ENCODE results near the gene NFATC1.

NFATC1 gene

DNA sequence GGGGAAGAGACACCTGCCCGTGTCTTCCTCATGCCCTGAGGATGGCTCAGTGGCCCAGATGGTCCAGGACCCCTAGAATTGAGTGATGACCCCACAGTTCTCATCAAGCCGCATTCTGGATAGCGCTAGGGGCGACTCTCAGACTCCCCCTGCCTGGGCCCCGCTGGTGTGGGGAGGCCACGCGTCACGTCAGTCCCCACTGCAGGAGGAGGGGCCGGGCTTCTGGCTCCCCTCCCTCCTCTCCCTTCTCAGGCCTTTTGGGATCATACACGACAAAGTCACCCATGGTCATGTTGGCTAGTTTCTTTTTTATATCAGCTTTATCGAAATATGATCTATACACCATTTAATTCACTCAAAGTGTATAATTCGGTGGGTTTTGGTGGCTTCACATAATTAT lies 61.5 kb downstream of the NFATC1 start:
- no peak for DNase-seq (ENCODE audit: low read depth in 2 of 2)

DNA sequence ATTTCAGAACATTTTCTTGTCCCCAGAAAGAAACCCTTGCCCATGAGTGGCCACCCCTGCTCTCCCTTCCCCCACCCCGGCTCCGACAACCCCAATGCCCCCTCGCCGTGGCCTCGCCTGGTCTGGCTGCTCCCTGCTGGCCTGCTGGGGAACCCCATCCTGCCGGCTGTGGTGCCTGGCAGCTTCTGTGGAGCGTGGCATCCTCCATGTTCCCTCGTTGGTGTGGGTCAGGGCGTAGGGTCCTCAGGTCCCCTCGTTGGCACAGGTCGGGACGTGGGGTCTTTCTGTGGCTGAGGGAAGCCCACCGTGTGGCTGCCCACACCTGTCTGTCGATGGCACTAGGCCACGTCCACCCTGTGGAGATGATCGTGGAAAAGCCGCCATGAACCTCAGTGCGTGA lies 61.9 kb downstream of the NFATC1 start:
- no peak for DNase-seq (ENCODE audit: low read depth in 2 of 2)

DNA sequence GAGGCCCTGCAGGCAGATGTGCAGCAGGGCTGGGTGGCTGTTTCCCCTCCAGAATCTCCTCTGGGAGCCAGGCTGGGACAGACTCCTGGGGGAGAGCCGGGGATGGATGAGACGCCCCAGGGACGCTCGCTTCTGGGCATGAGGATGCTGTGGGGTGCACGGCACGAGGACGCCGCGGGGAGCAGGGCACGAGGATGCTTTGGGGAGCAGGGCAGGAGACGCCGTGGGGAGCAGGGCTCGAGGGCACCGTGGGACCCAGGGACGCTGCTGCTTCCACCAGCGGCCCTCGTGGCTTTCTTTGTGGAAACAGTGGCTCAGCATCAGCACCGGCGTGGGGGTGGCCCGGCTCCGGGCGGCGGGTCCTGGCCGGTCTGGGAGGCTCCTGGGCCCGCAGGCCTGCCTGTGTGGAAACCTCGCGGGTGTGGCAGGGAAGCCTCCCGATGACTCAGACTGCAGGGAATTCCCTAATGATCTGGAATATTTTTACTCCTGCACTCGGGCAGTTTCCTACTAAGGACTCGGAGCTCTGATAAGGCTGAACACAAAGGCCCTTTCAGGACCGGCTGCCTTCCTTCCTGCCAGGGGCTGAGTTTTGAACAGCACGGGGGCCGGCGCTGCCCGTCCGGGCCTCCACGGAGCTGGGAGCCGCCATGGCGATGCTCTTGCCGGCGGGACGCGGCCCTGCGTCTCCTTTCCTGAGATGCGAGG lies 62.6 kb downstream of the NFATC1 start:
- no peak for DNase-seq (ENCODE audit: low read depth in 2 of 2)

DNA sequence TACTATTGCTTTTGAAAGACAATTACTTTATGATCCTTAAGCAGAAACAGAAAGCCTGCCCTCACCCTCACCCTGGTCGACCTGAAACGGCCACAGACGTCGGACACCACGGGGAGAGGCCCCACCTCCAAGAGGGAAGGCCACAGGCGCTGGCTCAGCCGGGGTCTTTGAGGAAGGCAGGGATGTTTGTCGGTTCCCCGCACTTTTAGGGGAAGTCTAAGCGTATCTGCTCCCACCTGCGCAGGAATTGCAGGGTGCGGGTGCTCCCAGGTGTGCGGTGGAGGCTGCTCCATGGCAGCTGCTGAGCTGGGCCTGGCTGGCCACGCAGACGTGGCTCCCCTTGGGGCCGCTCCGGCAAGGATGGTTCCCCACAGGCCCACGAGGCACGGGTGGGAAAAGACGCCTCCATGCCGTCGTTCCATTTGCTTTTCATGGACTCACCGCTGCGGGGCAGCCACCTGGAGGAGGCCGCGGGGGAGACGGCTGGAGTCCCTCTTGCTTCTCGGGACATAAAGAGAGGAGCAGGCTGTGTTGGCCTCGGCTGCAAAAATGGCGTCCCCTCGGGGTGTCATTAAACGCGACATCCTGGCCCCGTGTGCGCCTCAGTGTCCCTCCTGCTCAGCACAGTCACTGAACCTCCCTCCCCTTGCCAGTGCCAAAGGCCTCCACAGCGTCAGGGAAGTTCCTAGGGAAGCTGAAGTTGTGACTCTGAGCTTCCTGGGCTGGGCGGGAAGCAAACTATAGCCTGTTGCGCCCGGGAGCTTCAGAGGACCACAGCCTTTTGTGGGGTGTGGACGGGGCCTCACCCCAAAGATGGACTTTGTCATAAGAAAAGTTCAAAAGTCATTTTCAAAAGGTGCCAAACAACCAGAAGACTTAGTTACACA lies 63.4 kb downstream of the NFATC1 start:
- DNase-seq (ENCODE audit: low read depth in 2 of 2): no peak

DNA sequence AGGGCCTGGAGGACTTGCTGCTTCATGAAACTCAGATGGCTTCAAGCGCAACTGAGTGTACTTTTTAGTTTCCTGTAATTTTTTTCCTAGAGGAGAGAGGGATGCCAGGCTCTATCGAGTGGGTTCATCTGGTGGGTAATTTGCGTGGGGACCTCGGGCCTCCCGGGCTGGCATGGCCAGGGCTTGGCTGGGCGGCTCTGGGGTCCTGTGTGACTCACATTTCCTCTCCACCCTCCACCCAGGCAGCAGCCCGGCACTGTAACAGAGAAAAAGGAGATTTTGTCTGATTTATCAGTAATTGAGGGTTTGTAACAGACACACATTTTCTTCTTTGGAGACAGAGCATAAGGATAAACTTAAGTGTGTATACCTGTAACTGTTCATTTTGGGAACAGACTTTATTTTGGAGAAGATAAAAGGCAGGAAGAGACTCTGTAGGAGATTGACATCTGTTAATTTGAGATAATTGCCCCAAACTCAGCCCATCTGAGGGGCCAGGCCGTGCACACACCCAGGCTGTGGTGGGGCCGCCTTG lies 64.3 kb downstream of the NFATC1 start:
- DNase-seq (ENCODE audit: low read depth in 2 of 2): no peak

DNA sequence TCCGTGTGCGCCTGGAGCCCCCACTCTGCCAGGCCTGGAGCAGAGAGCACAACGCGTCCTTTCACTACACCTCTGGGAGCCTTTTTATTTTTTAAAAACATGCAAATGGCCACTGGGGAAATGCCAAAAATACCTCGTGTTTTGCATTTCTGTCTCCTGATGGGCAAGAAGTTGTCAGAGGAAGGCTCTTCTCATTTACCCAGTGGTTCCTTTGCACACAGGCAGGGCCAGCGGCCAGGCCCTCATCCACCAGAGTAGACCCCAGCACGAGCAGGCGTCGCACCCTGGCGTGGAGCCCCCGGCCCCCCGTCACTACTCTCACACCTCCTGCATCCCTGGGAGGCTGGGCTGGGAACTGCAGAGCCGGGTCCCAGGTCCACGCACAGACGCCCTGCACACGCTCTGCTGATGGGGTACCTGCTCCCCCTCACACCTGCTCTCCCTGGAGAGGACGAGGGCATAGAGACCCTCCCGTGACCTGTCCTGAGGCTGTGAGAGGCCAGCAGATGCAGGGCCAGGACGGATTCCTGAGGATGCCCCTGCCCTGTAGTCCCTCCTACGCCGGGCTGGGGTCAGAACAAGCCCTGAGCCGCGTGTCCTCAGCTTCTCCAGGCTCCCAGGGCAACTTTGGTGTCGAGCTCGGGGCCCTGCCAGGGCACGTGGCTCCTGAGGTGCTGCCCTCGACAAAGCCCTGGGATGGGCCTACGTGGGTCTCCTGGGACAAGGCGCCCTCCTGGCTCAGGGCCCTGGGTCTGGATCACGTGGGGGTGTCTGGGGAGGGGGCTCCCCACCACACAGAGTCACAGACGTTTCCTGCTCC lies 65.0 kb downstream of the NFATC1 start:
- no peak for DNase-seq (ENCODE audit: low read depth in 2 of 2)

DNA sequence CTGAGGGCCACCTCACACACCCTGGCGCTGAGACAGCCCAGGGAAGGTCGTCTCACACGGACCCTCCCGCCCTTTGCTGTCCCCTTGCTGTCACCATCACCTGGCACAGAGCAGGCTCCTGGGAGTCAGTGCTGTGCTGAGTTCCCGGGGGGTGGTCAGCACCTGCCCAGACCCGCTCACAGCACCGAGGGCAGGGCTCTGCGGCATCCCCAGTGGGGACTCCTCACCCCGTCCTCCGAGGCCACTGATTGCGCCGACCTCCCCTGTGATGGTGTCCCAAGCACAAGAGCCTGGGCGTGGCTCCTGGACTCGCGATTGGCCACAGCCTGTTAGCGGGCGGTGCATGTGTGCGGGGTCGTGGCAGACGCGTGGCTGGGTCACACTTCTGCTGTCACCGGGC lies 65.9 kb downstream of the NFATC1 start:
- DNase-seq (ENCODE audit: low read depth in 2 of 2): no peak

DNA sequence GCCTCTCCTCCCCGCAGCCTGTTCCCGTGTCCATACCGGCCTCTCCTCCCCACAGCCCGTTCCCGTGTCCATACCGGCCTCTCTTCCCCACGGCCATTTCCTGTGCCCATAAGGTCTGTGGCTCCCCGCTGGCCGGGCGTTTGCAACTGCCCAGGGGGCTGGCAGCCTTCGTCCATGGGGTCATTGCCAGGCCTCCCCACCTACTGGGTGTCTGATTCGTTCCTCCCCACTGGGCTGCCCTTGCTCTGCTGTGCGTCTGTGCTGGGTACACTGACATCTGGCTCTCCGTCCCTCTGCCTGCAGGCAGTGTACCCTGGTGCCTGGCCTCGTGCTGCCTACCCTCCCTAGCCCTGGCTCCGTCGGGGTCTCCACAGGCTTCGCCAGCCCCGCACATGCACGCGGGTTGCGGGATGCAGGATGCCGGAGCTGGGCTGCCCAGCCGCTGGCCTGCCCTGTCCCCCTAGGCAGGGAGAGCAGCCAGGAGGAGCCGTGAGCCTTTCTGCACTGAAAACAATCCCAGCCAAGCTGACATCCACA lies 67.8 kb downstream of the NFATC1 start:
- no peak for DNase-seq (ENCODE audit: low read depth in 2 of 2)

DNA sequence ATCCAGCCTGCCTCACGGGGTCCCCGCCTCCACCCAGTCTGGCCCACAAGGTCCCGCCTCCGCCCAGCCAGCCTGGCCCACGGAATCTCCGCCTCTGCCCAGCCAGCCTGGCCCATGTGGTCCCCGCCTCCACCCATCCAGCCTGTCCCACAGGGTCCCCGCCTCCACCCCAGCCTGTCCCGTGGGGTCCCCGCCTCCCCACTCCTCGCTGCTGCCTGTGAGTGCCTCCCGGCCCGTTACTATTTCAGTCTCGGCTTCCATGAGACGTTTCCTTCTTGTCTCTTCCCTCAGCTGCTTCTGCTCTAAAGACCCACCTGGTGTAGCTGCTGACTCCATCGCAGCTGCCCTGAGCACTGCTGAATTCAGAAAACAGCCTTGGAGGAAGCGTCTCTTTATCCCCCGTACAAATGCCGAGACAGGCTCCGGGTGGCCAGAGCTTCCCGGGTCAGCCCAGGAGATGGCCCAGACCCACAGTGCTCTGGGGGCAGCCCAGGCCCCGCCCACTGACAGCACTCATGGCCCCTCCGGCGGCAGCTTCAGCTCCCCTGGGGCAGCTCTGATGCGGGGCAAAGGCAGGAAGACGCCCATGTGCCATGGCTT lies 69.8 kb downstream of the NFATC1 start:
- no peak for DNase-seq (ENCODE audit: low read depth in 2 of 2)

DNA sequence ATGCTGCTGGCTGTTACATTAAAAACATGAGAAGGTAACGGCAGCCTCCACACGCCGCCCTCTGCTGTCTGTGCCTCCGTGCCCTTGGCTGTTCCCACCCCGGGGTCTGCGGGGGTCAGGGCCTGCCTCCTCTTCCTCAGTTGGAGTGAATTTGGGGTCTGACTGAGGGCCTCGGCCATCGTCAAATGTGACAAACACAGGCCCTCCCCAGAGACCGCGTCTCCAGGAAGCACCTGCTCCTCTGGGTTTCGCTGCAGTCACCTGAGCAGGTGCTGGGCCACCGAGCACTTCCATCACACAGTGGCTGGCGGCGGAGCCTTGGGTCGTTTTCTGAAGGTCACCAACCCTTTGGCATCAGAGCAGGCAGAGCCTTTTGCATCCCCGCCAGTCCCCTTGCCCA lies 70.9 kb downstream of the NFATC1 start:
- DNase-seq (ENCODE audit: low read depth in 2 of 2): no peak

DNA sequence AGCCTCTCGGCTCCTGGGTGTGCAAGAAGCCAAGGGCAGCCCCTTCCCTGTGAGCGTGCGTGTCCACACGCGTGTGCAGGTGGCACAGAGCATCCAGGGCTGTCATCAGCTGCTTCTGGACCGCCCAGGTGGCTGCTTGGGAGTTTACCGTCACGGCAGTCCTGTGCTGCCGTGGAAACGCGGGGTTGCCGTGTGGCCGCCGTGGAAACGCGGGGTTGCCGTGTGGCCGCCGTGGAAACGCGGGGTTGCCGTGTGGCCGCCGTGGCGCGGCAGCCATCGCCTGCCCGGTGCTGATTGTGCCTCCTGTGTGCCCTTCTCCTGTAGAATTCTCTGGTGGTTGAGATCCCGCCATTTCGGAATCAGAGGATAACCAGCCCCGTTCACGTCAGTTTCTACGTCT lies 71.4 kb downstream of the NFATC1 start:
- no peak for DNase-seq (ENCODE audit: low read depth in 2 of 2)

DNA sequence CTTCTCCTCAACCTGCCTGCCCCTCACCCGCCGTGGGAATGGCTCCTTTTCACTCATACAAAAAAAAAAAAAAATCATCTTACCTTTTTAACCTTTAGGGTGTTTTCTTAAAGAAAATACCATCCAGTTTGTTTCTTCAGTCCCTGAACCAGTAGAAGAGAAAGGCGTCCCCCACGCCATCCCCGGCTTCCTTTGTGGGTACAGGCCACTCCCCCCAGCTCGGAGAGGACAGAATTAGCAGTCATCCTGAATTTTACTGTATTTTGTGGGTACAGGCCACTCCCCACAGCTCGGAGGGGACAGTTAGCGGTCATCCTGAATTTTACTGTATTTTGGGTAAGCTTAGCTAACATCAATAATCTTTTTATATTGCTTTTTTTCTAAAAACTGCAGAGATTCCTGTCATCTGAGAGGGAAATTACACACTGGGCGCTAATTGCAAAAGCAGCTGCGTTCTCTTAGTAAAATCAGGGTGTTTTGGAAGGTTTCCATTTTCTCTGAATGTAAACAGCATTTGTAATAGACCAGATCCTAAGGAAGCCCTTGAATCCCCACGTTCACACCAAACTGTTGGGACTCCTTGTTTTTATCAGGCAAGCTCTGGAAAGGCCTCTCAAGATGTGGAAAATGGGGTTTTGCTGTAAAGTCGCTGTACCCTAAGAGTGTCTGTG lies 72.5 kb downstream of the NFATC1 start:
- no peak for DNase-seq (ENCODE audit: low read depth in 2 of 2)

DNA sequence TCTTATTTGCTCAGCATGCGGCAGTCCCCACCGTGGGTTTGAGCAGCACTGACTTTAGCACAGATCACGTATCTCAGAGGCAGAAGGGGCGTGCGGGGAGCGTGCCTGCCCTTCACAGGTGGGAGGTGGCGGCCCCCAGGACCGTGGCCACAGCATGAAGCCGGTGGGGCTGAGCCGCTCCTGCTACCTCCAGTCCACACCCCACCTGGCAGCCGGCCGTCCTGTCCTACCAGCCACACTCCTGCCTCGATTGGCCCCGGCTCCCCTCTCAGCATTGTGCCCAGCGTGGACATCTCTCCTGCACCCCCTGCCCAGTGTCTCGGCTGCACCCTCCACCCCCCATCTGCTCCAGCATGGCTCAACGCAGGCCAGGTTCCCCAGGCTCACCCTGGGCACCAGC lies 73.6 kb downstream of the NFATC1 start:
- no peak for DNase-seq (ENCODE audit: low read depth in 2 of 2)

DNA sequence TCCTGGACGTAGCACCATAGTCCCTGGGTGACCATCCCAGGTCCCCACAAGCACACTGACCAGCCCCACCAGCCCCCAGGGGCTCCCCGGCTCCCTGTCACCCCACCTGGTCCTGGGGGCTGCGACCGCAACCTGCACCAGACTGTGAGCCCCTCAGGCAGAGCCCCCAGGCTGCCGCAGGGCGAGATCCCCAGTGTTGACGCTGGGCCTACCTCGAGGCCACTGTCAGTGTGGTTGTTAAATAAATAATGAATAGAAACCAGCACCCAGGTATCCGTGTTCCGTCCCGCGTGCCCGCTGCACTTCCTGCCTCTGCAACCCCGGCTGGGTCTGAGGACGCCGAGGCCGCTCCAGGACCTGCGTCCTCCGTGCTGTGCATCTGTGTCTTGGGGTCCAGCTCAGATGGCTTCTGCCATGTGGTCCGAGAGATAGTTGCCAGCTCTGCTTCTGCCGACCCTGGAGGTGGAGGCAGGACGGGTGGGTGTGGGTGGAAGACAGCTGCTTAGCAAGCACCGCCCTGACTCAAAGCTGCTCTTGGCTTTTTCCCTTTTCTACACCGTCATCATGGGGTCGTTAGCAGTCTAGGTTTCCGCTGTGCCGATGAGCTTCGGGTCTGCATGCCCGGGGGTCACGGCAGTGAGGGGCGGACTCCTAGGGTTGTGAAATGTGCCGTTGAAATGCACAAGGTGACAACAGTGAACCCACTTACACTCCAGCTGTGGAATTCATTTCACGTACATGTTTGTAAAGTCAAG lies 74.2 kb downstream of the NFATC1 start:
- no peak for DNase-seq (ENCODE audit: low read depth in 2 of 2)

DNA sequence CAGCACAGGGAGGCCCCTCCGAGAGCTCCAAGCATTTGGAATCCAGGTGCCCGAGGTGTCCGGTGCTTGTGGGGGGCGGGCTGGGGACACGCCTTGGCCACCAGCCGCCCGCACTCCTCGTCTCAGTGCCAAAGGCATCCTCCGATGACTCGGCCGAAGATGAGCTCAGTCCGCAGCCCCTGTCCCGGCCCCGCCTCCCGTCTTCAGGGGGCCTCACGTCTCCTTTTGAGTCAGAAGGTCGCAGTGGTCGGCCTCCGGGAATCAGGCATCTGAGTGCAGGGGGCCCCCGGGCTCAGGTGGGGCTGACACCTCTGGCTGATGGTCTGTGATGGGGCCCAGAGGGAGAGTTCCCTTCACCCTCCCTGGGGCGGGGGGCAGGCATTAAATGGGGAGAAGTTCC lies 74.8 kb downstream of the NFATC1 start:
- no peak for DNase-seq (ENCODE audit: low read depth in 2 of 2)

DNA sequence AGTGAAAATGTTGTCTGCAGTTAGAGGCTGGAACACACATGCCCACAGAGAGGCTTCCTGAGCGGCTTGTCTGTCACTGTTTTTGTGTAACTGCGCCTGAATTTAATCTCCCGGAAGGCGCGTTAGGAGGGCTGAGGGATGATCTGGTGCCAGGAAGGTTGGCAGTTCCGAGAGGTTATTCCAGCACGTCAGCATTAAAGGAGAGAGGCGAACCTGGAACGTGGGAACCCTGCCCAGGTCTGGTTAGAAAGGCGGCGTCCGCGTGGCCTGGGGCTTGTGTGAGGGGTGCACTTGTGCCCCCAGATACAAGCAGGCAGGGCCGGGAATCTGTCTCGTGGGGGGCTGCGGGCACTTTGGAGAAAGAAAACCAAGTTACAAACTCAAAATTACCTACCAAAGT lies 75.3 kb downstream of the NFATC1 start:
- no peak for DNase-seq (ENCODE audit: low read depth in 2 of 2)

DNA sequence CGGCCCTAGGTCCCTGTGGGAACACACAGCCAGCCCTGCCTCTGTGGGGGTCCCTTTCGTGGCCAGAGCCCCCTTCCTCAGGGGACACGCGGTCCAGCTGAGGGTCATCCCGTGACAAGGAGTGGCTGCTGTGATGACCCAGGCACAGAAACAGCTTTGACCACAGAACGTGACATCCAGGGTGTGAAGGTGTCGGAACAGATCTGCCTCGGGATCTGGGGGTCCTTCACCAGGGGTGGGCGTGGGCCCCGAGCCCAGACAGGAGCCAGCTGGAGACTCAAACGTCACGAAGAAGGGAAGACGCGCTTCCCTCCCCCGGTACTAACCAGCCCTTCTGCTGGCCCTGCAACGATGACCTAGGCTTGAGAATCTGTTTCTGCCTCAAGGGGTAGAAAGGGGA lies 75.9 kb downstream of the NFATC1 start:
- DNase-seq (ENCODE audit: low read depth in 2 of 2): no peak

DNA sequence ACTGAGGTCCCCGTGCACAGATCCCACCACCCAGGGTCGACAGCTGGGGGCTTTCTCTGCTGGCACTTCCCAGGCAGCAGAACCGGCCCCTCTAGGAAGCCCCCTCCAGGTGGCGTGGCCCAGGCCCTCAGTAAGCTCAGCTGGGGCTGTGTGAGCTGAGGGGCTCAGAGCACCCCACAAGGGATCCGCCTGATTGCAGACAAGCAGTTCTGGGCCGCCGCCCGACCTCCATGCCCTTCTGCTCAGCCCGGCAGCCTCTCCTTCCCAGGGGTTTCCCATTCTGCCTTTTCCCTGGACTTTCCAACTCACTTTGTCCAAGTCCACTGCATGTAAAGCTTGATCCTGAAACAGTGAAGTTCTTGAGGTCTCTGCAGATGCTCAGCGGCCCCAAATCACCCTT lies 76.4 kb downstream of the NFATC1 start:
- no peak for DNase-seq (ENCODE audit: low read depth in 2 of 2)

DNA sequence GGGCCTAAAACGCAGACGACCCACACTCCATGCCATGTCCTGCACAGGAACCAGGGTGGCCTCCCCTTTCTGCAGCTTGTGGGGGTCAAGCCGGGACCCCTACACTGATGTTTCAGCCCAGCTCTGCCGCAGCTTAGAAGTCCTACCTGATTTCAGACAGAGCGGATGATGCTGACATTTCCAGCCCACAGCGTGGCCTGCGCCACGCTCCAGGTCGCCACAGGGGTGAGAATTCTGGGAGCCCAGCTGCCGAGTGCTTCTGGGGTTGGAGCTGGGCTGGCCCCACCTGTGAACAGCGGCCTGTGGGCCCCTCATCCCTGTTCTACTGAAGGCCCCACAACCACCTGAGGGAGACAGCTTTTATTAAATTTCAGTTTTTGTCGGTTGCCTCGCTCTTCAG lies 77.2 kb downstream of the NFATC1 start:
- DNase-seq (ENCODE audit: low read depth in 2 of 2): no peak
